GM21723 (cell line): ENCODE results near the gene ATRIP.

Source experiments
- ATAC-seq: cut with Tn5 transposase; IDR thresholded peaks from one replicate; pipeline ENCODE4 v1.9.1; 2021; ENCODE audit warnings: mild to moderate bottlenecking, moderate library complexity; ENCODE audit not compliant: unreplicated experiment

ATRIP gene

GRCh38 chr3:48501196-48501595 is 54.7 kb downstream of the ATRIP start:
- ATAC-seq, result no peak

- no peak for ATAC-seq
These were observed 55.6 kb downstream of the ATRIP start for GRCh38 chr3:48502121-48502520.

DNA sequence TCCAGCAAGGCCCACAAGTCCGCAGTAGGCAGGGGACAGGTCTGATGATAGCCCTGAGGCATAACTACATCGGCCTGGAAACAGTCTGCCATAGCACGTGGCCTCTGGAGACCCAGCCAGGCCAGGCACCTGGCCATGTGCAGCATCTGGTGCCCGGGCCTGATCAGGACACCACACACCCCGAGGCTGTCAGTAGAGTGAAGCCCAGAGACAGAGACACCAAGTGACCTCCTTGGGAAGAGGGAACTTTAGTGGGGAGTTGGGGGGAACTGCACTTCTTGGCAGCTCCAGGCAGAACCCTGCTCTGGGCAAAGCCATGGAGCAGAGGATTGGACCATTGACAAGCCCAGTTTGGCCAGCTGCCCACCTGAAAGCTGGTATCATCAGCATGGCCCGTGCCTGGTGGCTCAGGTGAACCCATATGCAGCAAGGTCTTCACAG is 56.2 kb downstream of the ATRIP start:
- no peak for ATAC-seq

GRCh38 chr3:48503401-48504050 is 57.0 kb downstream of the ATRIP start:
- no peak for ATAC-seq

DNA sequence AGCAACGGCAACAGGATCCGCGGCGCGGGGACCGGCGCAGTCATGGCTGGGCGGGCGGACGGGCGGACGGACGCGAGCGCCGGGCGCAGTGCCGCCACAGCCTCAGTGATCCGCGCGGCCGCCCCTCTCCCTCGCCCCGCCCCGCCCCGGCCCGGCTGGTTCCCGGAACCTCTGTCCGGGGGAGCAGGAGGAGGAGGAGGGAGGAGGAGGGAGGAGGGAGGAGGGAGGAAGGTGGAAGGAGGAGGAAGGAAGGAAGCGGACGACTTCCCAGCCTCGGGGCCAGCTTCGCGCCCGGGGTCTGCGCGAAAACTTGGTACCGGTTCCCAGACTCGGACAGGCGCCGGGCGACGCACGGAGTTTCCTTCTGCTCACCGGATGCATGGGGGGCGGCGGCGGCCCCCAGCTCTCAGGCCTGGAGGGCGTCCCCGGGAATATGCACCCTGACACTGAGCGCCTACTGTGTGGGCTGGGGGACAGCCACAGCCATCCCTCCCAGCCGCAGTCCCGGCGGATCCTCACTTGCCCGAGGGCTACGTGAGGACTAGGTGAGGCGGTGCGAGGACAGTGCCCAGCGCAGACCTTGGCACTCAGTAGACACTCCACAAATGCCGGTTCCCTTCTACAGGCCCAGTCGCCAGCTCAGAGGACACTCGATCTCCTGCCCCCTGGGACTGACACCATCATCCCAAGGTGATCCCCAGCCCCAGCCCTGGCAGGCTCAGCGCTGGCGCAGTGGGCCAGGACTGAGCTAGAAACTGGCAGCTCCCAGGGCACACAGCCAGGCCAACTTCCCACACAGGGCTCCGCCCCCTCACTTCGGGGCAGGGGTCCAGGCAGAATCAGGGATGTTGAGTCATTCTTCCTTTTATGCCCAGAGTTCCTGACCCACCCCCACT is 57.8 kb downstream of the ATRIP start, which contains the start of gene SHISA5:
SHISA5 (minus strand) TSS at position 124 of the 896 bp plus-strand sequence; CDS start at position 44, 80 bp downstream.
- ATAC-seq, result peak; percentile 65

DNA sequence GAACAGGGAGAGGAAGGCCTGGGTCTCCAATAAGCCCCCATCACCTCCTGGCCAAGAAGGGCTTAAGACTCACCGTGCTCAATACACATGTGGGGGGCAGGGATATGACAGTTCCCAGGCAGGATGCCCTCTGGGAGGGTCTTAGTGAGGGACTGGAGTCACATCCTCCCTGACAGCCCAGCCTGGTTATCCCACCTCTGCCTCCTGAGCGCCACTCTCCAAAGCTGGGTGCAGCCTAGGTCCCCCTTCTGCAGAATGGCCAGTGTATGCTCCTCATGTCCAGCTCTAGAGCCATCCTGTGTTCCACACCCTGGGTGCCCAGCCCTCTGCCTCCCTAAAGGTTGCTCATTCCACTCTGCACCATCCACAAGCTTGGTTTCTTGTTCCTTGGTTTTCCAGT is 58.6 kb downstream of the ATRIP start:
- no peak for ATAC-seq

DNA sequence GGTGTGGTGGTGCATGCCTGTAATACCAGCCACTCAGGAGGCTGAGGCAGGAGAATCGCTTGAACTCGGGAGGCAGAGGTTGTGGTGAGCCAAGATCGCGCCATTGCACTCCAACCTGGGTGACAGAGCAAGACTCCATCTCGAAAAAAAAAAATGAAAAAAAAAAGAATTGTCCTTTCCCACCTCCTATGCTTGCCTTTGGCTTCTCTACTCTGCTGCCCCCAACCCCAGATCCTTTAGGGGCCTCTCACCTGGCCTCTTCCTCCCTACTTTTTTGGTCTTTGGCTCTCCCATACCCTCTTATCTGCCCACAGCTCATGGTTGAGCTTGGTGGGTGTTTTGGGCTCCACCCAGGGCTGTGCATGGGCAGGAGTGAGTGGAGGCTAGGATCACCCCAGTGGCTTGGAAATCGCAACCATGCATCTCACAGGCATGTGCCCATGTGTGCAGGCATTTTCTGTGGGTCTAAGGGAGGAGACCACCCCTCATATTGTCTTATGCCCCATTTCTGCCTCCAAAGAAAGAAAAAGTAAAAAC is 59.5 kb downstream of the ATRIP start:
- ATAC-seq, result no peak

- peak; percentile 57 for ATAC-seq
These were observed 60.9 kb downstream of the ATRIP start for GRCh38 chr3:48507256-48508061.

- ATAC-seq, result no peak
These were observed 65.0 kb downstream of the ATRIP start for GRCh38 chr3:48511551-48511950.

DNA sequence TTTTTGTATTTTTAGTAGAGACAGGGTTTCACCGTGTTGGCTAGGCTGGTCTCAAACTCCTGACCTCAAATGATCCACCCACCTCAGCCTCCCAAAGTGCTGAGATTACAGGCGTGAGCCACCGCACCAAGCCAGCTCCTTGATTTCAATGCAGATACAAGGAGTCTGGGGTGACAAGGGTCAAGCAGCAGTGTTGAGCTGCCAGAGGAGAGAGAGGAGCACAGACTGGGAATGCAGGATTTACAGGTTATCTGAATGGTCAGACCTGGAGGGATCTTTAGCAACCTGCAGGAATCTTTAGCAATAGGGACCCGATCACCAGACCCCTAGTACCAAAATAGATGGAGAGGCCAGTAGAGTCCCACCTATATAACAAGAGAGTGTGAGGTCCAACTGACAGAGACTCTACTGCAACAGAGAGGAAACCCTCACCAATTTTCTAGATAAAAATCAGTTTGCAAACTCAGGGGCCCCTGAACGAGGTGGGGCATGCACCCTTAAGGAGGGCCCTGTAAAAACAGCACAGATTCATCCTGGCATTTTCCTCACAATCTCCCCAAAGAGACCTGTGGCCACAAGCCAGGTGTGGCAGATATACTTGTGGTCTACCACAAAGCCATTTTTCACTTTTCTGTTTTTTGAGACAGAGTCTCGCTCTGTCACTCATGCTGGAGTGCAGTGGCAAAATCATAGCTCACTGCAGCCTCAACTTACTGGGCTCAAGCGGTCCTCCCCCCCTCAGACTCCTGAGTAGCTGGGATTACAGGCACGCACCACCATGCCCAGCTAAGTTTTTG is 68.1 kb downstream of the ATRIP start:
- no peak for ATAC-seq
